ENCODE results near the gene KMO. TPM values are rescaled to one million over a fixed set of nuclear protein-coding genes. Genes with fewer than 3 reads are reported as not detected.
A peak's percentile ranks its signal among the peaks of the same experiment; 100 is the strongest.

Gene KMO
- total and polyA plus RNA-seq, 2 of the 4 experiments (the other 2 are of a cell fraction), result not detected

- Histone ChIP-seq H4K91ac (ENCODE audit: insufficient read depth, low read depth, low read length) (no peak overlapping the region), H3K27me3 (ENCODE audit: control insufficient read depth, insufficient read depth, low read length) (no peaks in the 10 kb centered on the region), H2BK120ac (ENCODE audit: low read depth, low read length) (no peak overlapping the region), H2AK9ac (replicated peaks; ENCODE audit: low read depth, low read length, poor library complexity) (no peak overlapping the region), H2BK5ac (ENCODE audit: low read depth, low read length, poor library complexity, severe bottlenecking) (no peak overlapping the region), H3K14ac (replicated peaks; ENCODE audit: low read depth, low read length) (no peak overlapping the region), H3K36me3 (ENCODE audit: control insufficient read depth, insufficient read depth, low read length) (peaks cover 3% of the 10 kb centered on the region), H3K9ac (ENCODE audit: low read depth, low read length) (no peak overlapping the region), H3K18ac (ENCODE audit: low read depth, low read length) (no peak overlapping the region), H2AFZ (replicated peaks; ENCODE audit: low read length, poor library complexity) (no peak overlapping the region), H3K9me1 (ENCODE audit: insufficient read depth, low read length) (no peaks in the 10 kb centered on the region), H2AK5ac (ENCODE audit: low read depth, low read length) (no peak overlapping the region), H2BK20ac (ENCODE audit: low read depth, low read length) (no peak overlapping the region), H3K23ac (ENCODE audit: low read depth, low read length) (no peak overlapping the region), H3K56ac (ENCODE audit: extremely low read depth, insufficient read depth, low read length) (no peak overlapping the region), H3K4me2 (ENCODE audit: low read depth, low read length) (no peak overlapping the region), H3K4me1 (ENCODE audit: control insufficient read depth, insufficient read depth, low read length) (peaks cover 6% of the 10 kb centered on the region), H3K79me1 (ENCODE audit: low read depth in 1 of 2, low read length in 2 of 2) (no peaks in the 10 kb centered on the region), H4K5ac (ENCODE audit: low read depth, low read length) (no peak overlapping the region), H2BK15ac (ENCODE audit: low read depth, low read length) (no peak overlapping the region), H3K4ac (ENCODE audit: low read depth, low read length) (no peak overlapping the region), H4K8ac (ENCODE audit: low read depth in 2 of 2, low read length in 2 of 2) (no peak overlapping the region), H3K27ac (ENCODE audit: insufficient read depth, low read length) (no peak overlapping the region), H3K9me3 (ENCODE audit: control insufficient read depth, insufficient read depth, low read length) (no peaks in the 10 kb centered on the region), H4K20me1 (ENCODE audit: insufficient read depth, low read length) (no peaks in the 10 kb centered on the region), H3K4me3 (ENCODE audit: insufficient read depth, low read depth, low read length) (no peak overlapping the region)
- CTCF ChIA-PET, result interaction anchor here (0.7 to 1.7 kb wide), 2 partner anchors 9 to 19 kb away, joined by 7 read pairs; no protein-coding TSS in a partner anchor
- dilution Hi-C loops (cut with HindIII; ENCODE audit: low sequenced_read_pairs, unreplicated experiment) (no loop called here), intact Hi-C loops (cut with micrococcal nuclease) (no loop called here), in situ Hi-C loops (cut with MboI; ENCODE audit: low sequenced_read_pairs) (no loop called here)
- ATAC-seq (ENCODE audit: low read depth) (peak; percentile 46), DNase-seq (peak; percentile 86)
- POLR2A ChIA-PET (ENCODE audit: unreplicated experiment), result no interaction called here
- BruUV-seq (replicated peaks), result no TSS peak
- TF ChIP-seq NFE2L2 (IDR thresholded peaks at IDR 0.05; ENCODE audit: low read depth, low read length), result no peak
- 0 out of 2 replicates have a peak, but pooled peaks have one; percentile 8 for TF ChIP-seq BHLHE40 (IDR thresholded peaks at IDR 0.05; ENCODE audit: low read depth, low read length)
- TF ChIP-seq USF2 (IDR thresholded peaks at IDR 0.05; ENCODE audit: low read depth, low read length), result no peak
- no peak for TF ChIP-seq SMC3 (IDR thresholded peaks at IDR 0.05; ENCODE audit: low read depth, low read length)
- TF ChIP-seq CTCF (conservative IDR thresholded peaks at IDR 0.05; ENCODE audit: low read depth, low read length), result no peak
- TF ChIP-seq POLR2A (IDR thresholded peaks at IDR 0.05; ENCODE audit: low read depth, low read length), result no peak
- no peak for TF ChIP-seq CEBPB (IDR thresholded peaks at IDR 0.05; ENCODE audit: low read depth, low read length)
- no peak for TF ChIP-seq MXI1 (IDR thresholded peaks at IDR 0.05; ENCODE audit: borderline replicate concordance, low read depth, low read length)
- TF ChIP-seq RCOR1 (IDR thresholded peaks at IDR 0.05; ENCODE audit: insufficient replicate concordance, low read length), result peak; percentile 98
- TF ChIP-seq MAZ (IDR thresholded peaks at IDR 0.05; ENCODE audit: borderline replicate concordance, low read depth, low read length), result no peak
- no peak for TF ChIP-seq CHD1 (IDR thresholded peaks at IDR 0.05; ENCODE audit: low read depth, low read length)
- TF ChIP-seq RAD21 (IDR thresholded peaks at IDR 0.05; ENCODE audit: low read length), result no peak
- TF ChIP-seq MAFK (IDR thresholded peaks at IDR 0.05; ENCODE audit: low read depth, low read length), result no peak
- peak; percentile 70 for TF ChIP-seq FOS (IDR thresholded peaks at IDR 0.05; ENCODE audit: low read depth, low read length)
- no peak for TF ChIP-seq RFX5 (IDR thresholded peaks at IDR 0.05; ENCODE audit: low read depth, low read length)
- TF ChIP-seq ELK1 (IDR thresholded peaks at IDR 0.05; ENCODE audit: borderline replicate concordance, low read depth, low read length), result no peak
Observed at GRCh38 chr1:241591317-241591716, 59.1 kb downstream of the KMO start.

Measured in IMR-90 (cell line).